H1 (cell line): ENCODE data around the gene MRTO4. TPM values are rescaled to one million over a fixed set of nuclear protein-coding genes. Genes with fewer than 3 reads are reported as not detected.

Experiments used
- CTCF ChIA-PET: fragments of 300-600 bp; sonication (Branson Sonifier 250); formaldehyde crosslinking; loops from one replicate; lab custom pipeline; 2021; ENCODE audit not compliant: partially characterized antibody; lab: Charles Lee
- POLR2A ChIA-PET: fragments of 300-600 bp; sonication (Branson Sonifier 250); formaldehyde crosslinking; loops from one replicate; lab custom pipeline; 2021; ENCODE audit warnings: inconsistent platforms; ENCODE audit not compliant: partially characterized antibody; lab: Charles Lee
- DNase-seq, 2 experiments: peaks; one replicate each; pipeline versions ENCODE4 v3.0.0 to v3.0.0-alpha.2; 2010 to 2022; ENCODE audit warnings: low spot score in 2 of 2, low read depth in 1 of 2, mixed read lengths in 1 of 2
- FAIRE-seq: peaks from 2 replicates; lab custom pipeline; 2011; peaks lifted over from hg19 to GRCh38; lab: Jason Lieb, UNC
- H2AFZ ChIP-seq: 2 replicates; pipeline ENCODE4 v1.8.1; 2012; ENCODE audit warnings: low read length, inconsistent platforms
- H2AK5ac ChIP-seq: 2 replicates; pipeline ENCODE4 v1.6.1; 2013; ENCODE audit warnings: low read depth, low read length
- H2BK120ac ChIP-seq: replicated peaks from 2 replicates; pipeline ENCODE3; 2013; ENCODE audit warnings: low read depth, low read length, inconsistent platforms
- H2BK12ac ChIP-seq: 2 replicates; pipeline ENCODE4 v1.6.1; 2013; ENCODE audit warnings: low read depth, low read length
- H2BK15ac ChIP-seq: 2 replicates; pipeline ENCODE4 v1.6.1; 2013; ENCODE audit warnings: low read length
- H2BK20ac ChIP-seq: 2 replicates; pipeline ENCODE4 v1.6.1; 2013; ENCODE audit warnings: low read length
- H2BK5ac ChIP-seq: 2 replicates; pipeline ENCODE4 v1.6.1; 2013; ENCODE audit warnings: low read depth, low read length
- H3K14ac ChIP-seq: 2 replicates; pipeline ENCODE4 v1.6.1; 2013; ENCODE audit warnings: inconsistent platforms; ENCODE audit not compliant: insufficient read length
- H3K18ac ChIP-seq: 2 replicates; pipeline ENCODE4 v1.6.1; 2013; ENCODE audit warnings: low read length; ENCODE audit errors: extremely low read depth
- H3K23ac ChIP-seq: 2 replicates; pipeline ENCODE4 v1.6.1; 2013; ENCODE audit warnings: inconsistent platforms; ENCODE audit not compliant: insufficient read length
- H3K23me2 ChIP-seq: 2 replicates; pipeline ENCODE4 v1.6.1; 2013; ENCODE audit warnings: low read depth, low read length
- H3K27ac ChIP-seq: 2 replicates; pipeline ENCODE4 v1.6.1; 2011; ENCODE audit warnings: low read depth, low read length, inconsistent platforms
- H3K27me3 ChIP-seq, 4 experiments: replicated peaks in 1 of 4; 1 replicate in 1 of 4; 2 replicates in 3 of 4; pipeline versions ENCODE4 v1.6.1 to v1.8.1; 2011 to 2013; ENCODE audit warnings: low read length in 3 of 4, mild to moderate bottlenecking in 3 of 4, inconsistent platforms in 2 of 4, mixed read lengths in 2 of 4, moderate library complexity in 1 of 4; ENCODE audit not compliant: control insufficient read depth in 3 of 4, insufficient read depth in 3 of 4; ENCODE audit errors: extremely low read depth in 1 of 4
- H3K36me3 ChIP-seq, 4 experiments: 2 replicates each; pipeline versions ENCODE4 v1.6.1 to v1.8.1; 2011 to 2013; ENCODE audit warnings: mild to moderate bottlenecking in 4 of 4, low read length in 3 of 4, moderate library complexity in 2 of 4, control low read depth in 1 of 4, inconsistent platforms in 1 of 4; ENCODE audit not compliant: insufficient read depth in 4 of 4, control insufficient read depth in 2 of 4
- H3K4ac ChIP-seq: replicated peaks from 2 replicates; pipeline ENCODE3; 2013; ENCODE audit warnings: low read length, low read depth, mixed read lengths, inconsistent platforms; ENCODE audit not compliant: insufficient read length
- H3K4me1 ChIP-seq, 4 experiments: replicated peaks in 1 of 4; 1 replicate in 1 of 4; 2 replicates in 3 of 4; pipeline versions ENCODE4 v1.6.1 to v1.8.1; 2011 to 2013; ENCODE audit warnings: low read length in 3 of 4, inconsistent platforms in 2 of 4, mixed read lengths in 1 of 4; ENCODE audit not compliant: insufficient read depth in 4 of 4, control insufficient read depth in 3 of 4
- H3K4me2 ChIP-seq, 2 experiments: 2 replicates each; pipeline versions ENCODE4 v1.6.1 to v1.8.1; 2011 to 2013; ENCODE audit warnings: low read depth in 2 of 2, low read length in 2 of 2, control low read depth in 1 of 2, inconsistent platforms in 1 of 2, mild to moderate bottlenecking in 1 of 2; ENCODE audit not compliant: insufficient read depth in 1 of 2
- H3K4me3 ChIP-seq, 4 experiments: fragments of 200-600, 300-600 bp in 1 of 4; sonication (generic), shearing (Covaris generic), sonication (Bioruptor Twin) in 1 of 4; 2 replicates each; pipeline versions ENCODE4 v1.5.1 to v1.8.1; 2011 to 2016; ENCODE audit warnings: low read length in 4 of 4, low read depth in 3 of 4, control low read depth in 2 of 4, inconsistent platforms in 2 of 4, mild to moderate bottlenecking in 2 of 4, mixed read lengths in 1 of 4, moderate library complexity in 1 of 4; ENCODE audit not compliant: insufficient read depth in 2 of 4; ENCODE audit errors: extremely low read depth in 1 of 4
- H3K56ac ChIP-seq: replicated peaks from 2 replicates; pipeline ENCODE3; 2013; ENCODE audit warnings: low read depth, mild to moderate bottlenecking, mixed read lengths, low read length, inconsistent platforms; ENCODE audit not compliant: insufficient read length
- H3K79me1 ChIP-seq: 2 replicates; pipeline ENCODE4 v1.6.1; 2013; ENCODE audit warnings: low read depth, low read length, control low read depth
- H3K79me2 ChIP-seq, 2 experiments: 2 replicates each; pipeline versions ENCODE4 v1.6.1 to v1.8.1; 2012 to 2013; ENCODE audit warnings: low read length in 2 of 2, mild to moderate bottlenecking in 2 of 2, inconsistent platforms in 1 of 2; ENCODE audit not compliant: insufficient read depth in 2 of 2, control insufficient read depth in 1 of 2
- H3K9ac ChIP-seq, 4 experiments: replicated peaks in 1 of 4; 1 replicate in 1 of 4; 2 replicates in 3 of 4; pipeline versions ENCODE4 v1.6.1 to v1.8.1; 2011 to 2013; ENCODE audit warnings: low read depth in 3 of 4, low read length in 3 of 4, control low read depth in 2 of 4, mild to moderate bottlenecking in 2 of 4, moderate library complexity in 2 of 4, inconsistent platforms in 1 of 4; ENCODE audit errors: extremely low read depth in 1 of 4
- H3K9me3 ChIP-seq, 2 experiments: 2 replicates each; pipeline versions ENCODE4 v1.6.1 to v1.8.1; 2012 to 2013; ENCODE audit warnings: mild to moderate bottlenecking in 2 of 2, moderate library complexity in 2 of 2, control low read depth in 1 of 2, inconsistent platforms in 1 of 2, low read depth in 1 of 2, low read length in 1 of 2, mixed read lengths in 1 of 2; ENCODE audit not compliant: insufficient read depth in 2 of 2
- H4K20me1 ChIP-seq, 2 experiments: replicated peaks in 1 of 2; 2 replicates each; pipeline versions ENCODE3 to v1.8.1; 2011 to 2013; ENCODE audit warnings: inconsistent platforms in 2 of 2, low read length in 2 of 2, mild to moderate bottlenecking in 1 of 2; ENCODE audit not compliant: insufficient read depth in 2 of 2, control insufficient read depth in 1 of 2
- H4K5ac ChIP-seq: 2 replicates; pipeline ENCODE4 v1.6.1; 2013; ENCODE audit warnings: low read length, low read depth, mixed read lengths, inconsistent platforms; ENCODE audit not compliant: insufficient read length
- H4K8ac ChIP-seq: 2 replicates; pipeline ENCODE4 v1.8.0; 2013; ENCODE audit warnings: mild to moderate bottlenecking, moderate library complexity, low read length, inconsistent platforms; ENCODE audit not compliant: insufficient read depth; ENCODE audit errors: extremely low read depth
- H4K91ac ChIP-seq: replicated peaks from 2 replicates; pipeline ENCODE3; 2013; ENCODE audit warnings: low read length, mixed read lengths, inconsistent platforms; ENCODE audit not compliant: insufficient read length
- BACH1 ChIP-seq: IDR thresholded peaks from 2 replicates; pipeline ENCODE4 v1.6.1; 2012; ENCODE audit warnings: low read length, improper control_type of control experiment
- EZH2 ChIP-seq: fragments of 200-600 bp; sonication (generic); IDR thresholded peaks from 2 replicates; pipeline ENCODE4 v1.7.1; 2012; ENCODE audit warnings: low read depth, mild to moderate bottlenecking, moderate library complexity, low read length, inconsistent platforms; ENCODE audit not compliant: severe bottlenecking
- GABPA ChIP-seq: IDR thresholded peaks from 2 replicates; pipeline ENCODE4 v1.6.1; 2011; ENCODE audit warnings: mild to moderate bottlenecking, low read length, moderate library complexity, borderline replicate concordance; ENCODE audit not compliant: insufficient read depth
- MAFK ChIP-seq: IDR thresholded peaks from 2 replicates; pipeline ENCODE4 v1.6.1; 2012; ENCODE audit warnings: low read depth, mild to moderate bottlenecking, improper control_type of control experiment, low read length
- POLR2A ChIP-seq, 2 experiments: IDR thresholded peaks; 1 replicate in 1 of 2; 2 replicates in 1 of 2; pipeline ENCODE4 v1.6.1; 2011; ENCODE audit warnings: low read depth in 2 of 2, low read length in 2 of 2, mild to moderate bottlenecking in 2 of 2; ENCODE audit errors: control extremely low read depth in 1 of 2
- POLR2AphosphoS5 ChIP-seq: IDR thresholded peaks from 2 replicates; pipeline ENCODE4 v1.6.1; 2011; ENCODE audit warnings: low read depth, low read length
- POU5F1 ChIP-seq: IDR thresholded peaks from 2 replicates; pipeline ENCODE4 v1.6.1; 2011; ENCODE audit warnings: low read depth, mild to moderate bottlenecking, low read length, moderate library complexity
- RBBP5 ChIP-seq: IDR thresholded peaks from 2 replicates; pipeline ENCODE4 v1.7.1; 2012; ENCODE audit warnings: low read depth, mild to moderate bottlenecking, inconsistent platforms, low read length, moderate library complexity, borderline replicate concordance
- SAP30 ChIP-seq: fragments of 300-600 bp; sonication (generic); IDR thresholded peaks from 2 replicates; pipeline ENCODE4 v1.7.1; 2012; ENCODE audit warnings: low read length, moderate library complexity, mild to moderate bottlenecking, inconsistent platforms; ENCODE audit not compliant: insufficient read depth, insufficient replicate concordance
- TAF1 ChIP-seq: IDR thresholded peaks from 2 replicates; pipeline ENCODE4 v1.6.1; 2011; ENCODE audit warnings: mild to moderate bottlenecking, low read depth, low read length
- TBP ChIP-seq: IDR thresholded peaks from 2 replicates; pipeline ENCODE4 v1.6.1; 2011; ENCODE audit warnings: low read depth, low read length, improper control_type of control experiment
- WGBS, 2 experiments: shearing (Covaris generic) in 1 of 2; methylation state at CpG; one replicate each; pipeline versions ENCODE4 v1.1.6 to v1.1.7; 2013 to 2015; ENCODE audit warnings: low lambda C conversion rate in 2 of 2, mixed read lengths in 2 of 2, inconsistent platforms in 1 of 2, low coverage in 1 of 2, missing lambda C conversion rate in 1 of 2; ENCODE audit not compliant: insufficient replicate concordance in 2 of 2, insufficient coverage in 1 of 2, insufficient read length in 1 of 2; ENCODE audit errors: extremely low coverage in 1 of 2, missing lambda C conversion rate in 1 of 2; 5-methylcytosine and 5-hydroxymethylcytosine counted together
- polyA plus RNA-seq, 7 experiments: library from polyadenylated mRNA; depleted of rRNA in 3 of 7; stranded (reverse) in 5 of 7; unstranded in 2 of 7; fragments of >200 nt in 5 of 7; fragments of 200-250 nt in 2 of 7; gene quantifications; 1 replicate in 5 of 7; 2 replicates in 1 of 7; 4 replicates in 1 of 7; pipeline versions ENCODE4 v1.2.1 to v1.2.3, GENCODE V29; 2011 to 2013; ENCODE audit warnings: missing spikeins in 2 of 7, mixed read lengths in 2 of 7
- total RNA-seq: library from RNA; stranded (reverse); fragmentation: NEBNext Ultra II Directional; extraction: Animal tissue kit (Norgen Biotek cat#: 25700); gene quantifications from 2 replicates; pipeline ENCODE4 v1.2.1, GENCODE V29; 2021
- TF ChIP-seq, protein P1 (sequence below), 3 experiments: IDR thresholded peaks; 1 replicate in 2 of 3; 2 replicates in 1 of 3; pipeline versions ENCODE4 v1.5.1 to v1.6.1; 2011; ENCODE audit warnings: low read length in 3 of 3, mild to moderate bottlenecking in 3 of 3, inconsistent platforms in 2 of 3, low read depth in 1 of 3, moderate library complexity in 1 of 3; ENCODE audit not compliant: insufficient read depth in 1 of 3; ENCODE audit errors: control extremely low read depth in 1 of 3

MRTO4 gene
- total and polyA plus RNA-seq, 2 of the 8 experiments (the other 6 are each of a cell fraction or from before 2014, with no cell fraction given): 36.9 to 64.3 TPM

GRCh38 chr1:19222573-19222972 lies 29.0 kb upstream of the MRTO4 start:
- no peak overlapping the region for H3K27ac ChIP-seq
- ChIA-PET POLR2A (interaction anchor here (1.4 to 6.2 kb wide), 4 partner anchors 10 to 152 kb away, joined by 3 to 42 read pairs (median 4); partner anchors contain the start of gene UBR4), CTCF (interaction anchor here (0.6 to 7.1 kb wide), 3 partner anchors 10 to 427 kb away, joined by 3 to 40 read pairs (median 3); no protein-coding TSS in a partner anchor)
- H4K8ac ChIP-seq: no peak overlapping the region
- H3K27me3 ChIP-seq: no peaks in the 10 kb centered on the region
- no peak overlapping the region for H2BK12ac ChIP-seq
- no peak overlapping the region for H3K18ac ChIP-seq
- H4K5ac ChIP-seq: no peak overlapping the region
- no peaks in the 10 kb centered on the region for H3K4me1 ChIP-seq
- H2BK20ac ChIP-seq: no peak overlapping the region
- no peak overlapping the region for H3K9ac ChIP-seq
- WGBS, 2 experiments: 90% methylated on average over 11 of the region's 11 CpGs; no CpG with 5 or more reads in 1 of the 2 experiments
- H2BK15ac ChIP-seq: no peak overlapping the region
- no peak overlapping the region for H3K14ac ChIP-seq
- DNase-seq: no peak
- H3K79me1 ChIP-seq: no peaks in the 10 kb centered on the region; the same call in 1 of the 2 replicates
- peaks cover 42 to 79% (median 74%) of the 10 kb centered on the region in 4 experiments for H3K36me3 ChIP-seq
- H2BK120ac ChIP-seq: no peak overlapping the region
- H4K91ac ChIP-seq: no peak overlapping the region
- no peak overlapping the region for H3K23ac ChIP-seq
- H3K79me2 ChIP-seq: no peaks in the 10 kb centered on the region
- no peak overlapping the region for H3K4me3 ChIP-seq
- H3K9me3 ChIP-seq: no peaks in the 10 kb centered on the region
- H2AFZ ChIP-seq: no peak overlapping the region
- H4K20me1 ChIP-seq: peaks cover 0 to 8% of the 10 kb centered on the region in 2 experiments
- no peak for FAIRE-seq
- H2BK5ac ChIP-seq: no peak overlapping the region
- no peak overlapping the region for H3K56ac ChIP-seq
- no peak overlapping the region for H2AK5ac ChIP-seq
- H3K4ac ChIP-seq: no peak overlapping the region
- H3K23me2 ChIP-seq: no peaks in the 10 kb centered on the region
- no peak overlapping the region for H3K4me2 ChIP-seq
- TF ChIP-seq BACH1: no peak
- no peak for TF ChIP-seq POU5F1
- no peak for TF ChIP-seq TBP
- TF ChIP-seq, protein P1, sequence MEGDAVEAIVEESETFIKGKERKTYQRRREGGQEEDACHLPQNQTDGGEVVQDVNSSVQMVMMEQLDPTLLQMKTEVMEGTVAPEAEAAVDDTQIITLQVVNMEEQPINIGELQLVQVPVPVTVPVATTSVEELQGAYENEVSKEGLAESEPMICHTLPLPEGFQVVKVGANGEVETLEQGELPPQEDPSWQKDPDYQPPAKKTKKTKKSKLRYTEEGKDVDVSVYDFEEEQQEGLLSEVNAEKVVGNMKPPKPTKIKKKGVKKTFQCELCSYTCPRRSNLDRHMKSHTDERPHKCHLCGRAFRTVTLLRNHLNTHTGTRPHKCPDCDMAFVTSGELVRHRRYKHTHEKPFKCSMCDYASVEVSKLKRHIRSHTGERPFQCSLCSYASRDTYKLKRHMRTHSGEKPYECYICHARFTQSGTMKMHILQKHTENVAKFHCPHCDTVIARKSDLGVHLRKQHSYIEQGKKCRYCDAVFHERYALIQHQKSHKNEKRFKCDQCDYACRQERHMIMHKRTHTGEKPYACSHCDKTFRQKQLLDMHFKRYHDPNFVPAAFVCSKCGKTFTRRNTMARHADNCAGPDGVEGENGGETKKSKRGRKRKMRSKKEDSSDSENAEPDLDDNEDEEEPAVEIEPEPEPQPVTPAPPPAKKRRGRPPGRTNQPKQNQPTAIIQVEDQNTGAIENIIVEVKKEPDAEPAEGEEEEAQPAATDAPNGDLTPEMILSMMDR (IDR thresholded peaks at IDR 0.05; ENCODE audit: control extremely low read depth in 1 of 3, insufficient read depth in 1 of 3, low read depth in 1 of 3, low read length in 3 of 3): no peak
- TF ChIP-seq EZH2: no peak
- no peak for TF ChIP-seq SAP30
- TF ChIP-seq POLR2A (IDR thresholded peaks at IDR 0.05; ENCODE audit: control extremely low read depth in 1 of 2, low read depth in 2 of 2, low read length in 2 of 2): no peak
- no peak for TF ChIP-seq TAF1
- no peak for TF ChIP-seq POLR2AphosphoS5
- TF ChIP-seq GABPA: no peak
- TF ChIP-seq RBBP5: no peak
- no peak for TF ChIP-seq MAFK
